Esophagus (tissue), 2 donors: ENCODE data around the gene CYP4Z1. TPM values are rescaled to one million over a fixed set of nuclear protein-coding genes. Genes with fewer than 3 reads are reported as not detected.

ENCODE experiments used
- H3K27ac ChIP-seq, 2 donors: one replicate each; pipeline ENCODE4 v1.5.1; 2013; ENCODE audit warnings: low read depth in 2 of 2, mild to moderate bottlenecking in 2 of 2, inconsistent platforms in 1 of 2, low read length in 1 of 2, moderate library complexity in 1 of 2
- H3K27me3 ChIP-seq, 2 donors: one replicate each; pipeline ENCODE4 v1.6.1; 2013; ENCODE audit warnings: low read length in 2 of 2, control low read depth in 1 of 2, mild to moderate bottlenecking in 1 of 2; ENCODE audit not compliant: insufficient read depth in 2 of 2, control insufficient read depth in 1 of 2
- H3K36me3 ChIP-seq, 2 donors: one replicate each; pipeline ENCODE4 v1.6.1; 2013; ENCODE audit warnings: low read length in 1 of 2; ENCODE audit not compliant: control insufficient read depth in 2 of 2, insufficient read depth in 2 of 2
- H3K4me1 ChIP-seq, 2 donors: one replicate each; pipeline ENCODE4 v1.6.1; 2013; ENCODE audit warnings: low read length in 1 of 2; ENCODE audit not compliant: control insufficient read depth in 2 of 2, insufficient read depth in 2 of 2
- H3K4me3 ChIP-seq, 2 donors: one replicate each; pipeline ENCODE4 v1.5.1; 2013; ENCODE audit warnings: low read length in 2 of 2, mild to moderate bottlenecking in 2 of 2, low read depth in 1 of 2, moderate library complexity in 1 of 2
- H3K9me3 ChIP-seq, 2 donors: one replicate each; pipeline ENCODE4 v1.6.1; 2013; ENCODE audit warnings: mild to moderate bottlenecking in 2 of 2, low read depth in 1 of 2, low read length in 1 of 2, moderate library complexity in 1 of 2; ENCODE audit not compliant: control insufficient read depth in 2 of 2, insufficient read depth in 1 of 2
- WGBS, 2 donors: extraction: QIAGEN DNeasy Blood & Tissue Kit; methylation state at CpG; one replicate each; pipeline ENCODE4 v1.1.7; 2013; 5-methylcytosine and 5-hydroxymethylcytosine counted together
- polyA plus RNA-seq, 2 donors: library from polyadenylated mRNA; stranded (reverse); fragments of 200-250 nt; gene quantifications; one replicate each; pipeline ENCODE4 v1.2.3, GENCODE V29; 2013
- donor health status: healthy with polysubstance abuse.
- donor health status: Bipolar disorder and iron deficiency.

The CYP4Z1 gene
- polyA plus RNA-seq, result under 1 TPM; 0.20 to 0.73 TPM

- no peak within 1 kb of the TSS for H3K4me3 ChIP-seq
- H3K27ac ChIP-seq, result no peak within 1 kb of the TSS
- no peaks in the 10 kb centered on the region for H3K36me3 ChIP-seq
- no peaks in the 10 kb centered on the region for H3K9me3 ChIP-seq
- no peaks in the 10 kb centered on the region for H3K4me1 ChIP-seq
- H3K27me3 ChIP-seq, result no peaks in the 10 kb centered on the region
Observed at GRCh38 chr1:47067097-47067594, at the start of gene CYP4Z1. TSS of gene CYP4Z1 (plus strand) at chr1:47067231. CDS start at chr1:47067491, 260 bp downstream.

DNA sequence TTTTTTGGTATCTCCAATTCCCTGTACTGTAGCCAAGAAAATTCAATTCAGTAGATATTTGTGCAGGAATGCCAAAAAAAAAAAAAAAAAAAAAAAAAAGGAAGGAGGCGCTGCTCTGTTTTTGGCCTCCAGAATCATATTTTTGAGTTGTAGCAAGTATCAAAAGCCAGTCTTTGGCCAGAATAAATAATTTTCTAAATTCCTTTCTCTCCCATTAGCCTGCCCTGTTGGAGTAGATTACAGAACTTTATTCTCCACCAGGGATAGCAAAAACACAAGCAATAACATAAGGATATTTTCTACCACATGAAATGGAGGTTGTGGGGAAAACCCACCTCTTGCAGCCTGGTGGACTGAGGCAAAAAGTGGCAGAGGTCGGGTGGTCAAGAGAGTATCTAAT is 46.0 kb upstream of the CYP4Z1 start:
- H3K4me3 ChIP-seq, result no peak overlapping the region
- H3K4me1 ChIP-seq, result no peaks in the 10 kb centered on the region
- H3K27ac ChIP-seq, result no peak overlapping the region
- no peaks in the 10 kb centered on the region for H3K36me3 ChIP-seq
- 63 to 75% methylated on average over 2 of the region's 2 CpGs for WGBS, 2 donors
- no peaks in the 10 kb centered on the region for H3K27me3 ChIP-seq
- no peaks in the 10 kb centered on the region for H3K9me3 ChIP-seq

DNA sequence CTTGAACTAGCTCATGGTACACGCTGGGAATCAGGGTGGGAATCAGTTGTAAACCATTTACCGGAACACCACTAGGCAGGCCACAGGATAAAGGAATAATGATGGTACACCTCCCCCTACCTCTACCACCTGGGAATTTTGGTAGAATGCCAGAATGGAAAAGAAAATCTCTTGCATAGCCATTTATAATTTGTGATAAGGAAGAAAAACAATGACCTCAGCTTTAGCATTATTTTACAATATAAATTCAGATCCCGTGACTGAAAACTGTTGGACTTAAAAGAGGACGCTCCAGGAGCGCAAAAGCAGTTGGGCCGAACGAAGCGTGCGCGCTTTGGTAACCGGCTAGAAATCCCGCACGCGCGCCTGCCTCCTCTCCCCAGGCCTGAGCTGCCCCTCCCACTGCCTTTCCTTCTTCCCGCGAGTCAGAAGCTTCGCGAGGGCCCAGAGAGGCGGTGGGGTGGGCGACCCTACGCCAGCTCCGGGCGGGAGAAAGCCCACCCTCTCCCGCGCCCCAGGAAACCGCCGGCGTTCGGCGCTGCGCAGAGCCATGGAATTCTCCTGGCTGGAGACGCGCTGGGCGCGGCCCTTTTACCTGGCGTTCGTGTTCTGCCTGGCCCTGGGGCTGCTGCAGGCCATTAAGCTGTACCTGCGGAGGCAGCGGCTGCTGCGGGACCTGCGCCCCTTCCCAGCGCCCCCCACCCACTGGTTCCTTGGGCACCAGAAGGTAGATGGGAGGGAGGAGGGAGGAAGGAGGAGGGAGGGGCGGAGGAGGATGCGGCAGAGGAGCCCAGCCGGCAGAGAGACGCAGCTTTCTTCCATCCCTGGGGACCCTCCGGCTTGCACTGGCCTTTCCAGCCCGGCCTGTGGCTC is 43.5 kb upstream of the CYP4Z1 start, which contains the start of gene CYP4X1:
Gene CYP4X1, plus strand, starts transcription at position 402 of the 873 bp plus-strand sequence. Its CDS starts 149 bp downstream, at position 551.
- Histone ChIP-seq H3K27ac (peak within 1 kb of the TSS; percentile 48 to 74), H3K9me3 (no peaks in the 10 kb centered on the region), H3K4me3 (peak within 1 kb of the TSS; percentile 54 to 59), H3K27me3 (no peaks in the 10 kb centered on the region), H3K36me3 (no peaks in the 10 kb centered on the region), H3K4me1 (no peaks in the 10 kb centered on the region)
- 3% methylated on average over 48 to 49 of the region's 49 CpGs for WGBS, 2 donors

GRCh38 chr1:47024141-47024801 is 42.8 kb upstream of the CYP4Z1 start:
- WGBS, 2 donors, result 19 to 23% methylated on average over 8 of the region's 8 CpGs
- Histone ChIP-seq H3K4me1 (no peaks in the 10 kb centered on the region), H3K36me3 (no peaks in the 10 kb centered on the region), H3K27ac (peak overlapping the region in 1 of 2 donors; percentile 48), H3K4me3 (peak overlapping the region; percentile 54 to 59), H3K27me3 (no peaks in the 10 kb centered on the region), H3K9me3 (no peaks in the 10 kb centered on the region)

DNA sequence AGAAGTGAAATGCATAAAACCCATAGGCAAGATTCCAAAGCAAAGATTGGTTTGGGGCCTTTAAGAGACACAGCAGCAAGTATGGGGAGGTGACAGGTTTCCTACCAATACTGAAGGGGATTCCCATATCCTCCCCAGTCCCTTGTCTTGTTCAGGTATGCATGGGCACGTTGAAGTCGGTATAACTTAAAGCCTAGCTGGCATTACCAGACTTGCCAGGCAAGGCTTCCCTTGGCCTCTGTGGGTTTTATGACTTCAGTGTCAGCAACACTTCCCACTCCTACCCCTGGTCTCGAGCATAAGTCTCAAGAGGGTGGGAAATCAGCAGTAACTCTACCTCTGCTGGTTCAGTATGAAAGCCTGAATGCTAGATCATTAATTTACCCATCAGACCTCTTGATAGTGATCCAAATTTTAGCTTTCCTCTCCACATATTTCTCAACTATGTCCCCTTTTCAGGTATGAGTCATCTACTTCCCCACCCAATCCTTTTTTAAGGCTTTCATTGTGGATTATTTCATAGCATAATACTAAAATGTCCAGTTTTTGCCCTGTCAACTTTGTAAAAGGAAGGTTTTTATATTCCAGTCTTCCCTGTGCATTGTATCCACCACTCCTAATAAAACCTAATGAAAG is 36.7 kb upstream of the CYP4Z1 start:
- no peaks in the 10 kb centered on the region for H3K9me3 ChIP-seq
- H3K4me1 ChIP-seq, result peaks cover 0 to 3% of the 10 kb centered on the region in 2 donors
- peak overlapping the region; percentile 69 to 76 for H3K27ac ChIP-seq
- H3K36me3 ChIP-seq, result no peaks in the 10 kb centered on the region
- no peaks in the 10 kb centered on the region for H3K27me3 ChIP-seq
- no peak overlapping the region for H3K4me3 ChIP-seq
- 35 to 50% methylated on average over 3 of the region's 3 CpGs for WGBS, 2 donors

- 9 to 20% methylated on average over 3 of the region's 3 CpGs for WGBS, 2 donors
- Histone ChIP-seq H3K27me3 (no peaks in the 10 kb centered on the region), H3K4me1 (peaks cover 0 to 3% of the 10 kb centered on the region in 2 donors), H3K27ac (peak overlapping the region; percentile 69 to 76), H3K9me3 (no peaks in the 10 kb centered on the region), H3K4me3 (no peak overlapping the region), H3K36me3 (no peaks in the 10 kb centered on the region)
Observed at GRCh38 chr1:47031059-47031458, 36.0 kb upstream of the CYP4Z1 start.

DNA sequence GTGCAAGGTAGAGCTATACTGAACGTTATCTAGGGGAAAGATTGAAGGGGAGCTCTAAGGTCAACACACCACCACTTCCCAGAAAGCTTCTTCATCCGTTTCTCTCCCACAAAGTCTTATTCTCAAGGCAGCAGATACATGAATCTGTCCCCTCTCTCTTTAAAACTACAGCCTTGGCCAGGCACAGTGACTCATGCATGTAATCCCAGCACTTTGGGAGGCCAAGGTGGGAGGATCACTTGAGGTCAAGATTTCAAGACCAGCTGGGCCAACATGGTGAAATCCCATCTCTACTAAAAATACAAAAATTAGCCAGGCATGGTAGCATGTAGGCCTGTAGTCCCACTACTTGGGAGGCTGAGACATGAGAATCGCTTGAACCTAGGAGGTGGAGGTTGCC is 35.4 kb upstream of the CYP4Z1 start:
- Histone ChIP-seq H3K27me3 (no peaks in the 10 kb centered on the region), H3K36me3 (no peaks in the 10 kb centered on the region), H3K27ac (peak overlapping the region; percentile 31 to 68), H3K4me1 (peaks cover 0 to 3% of the 10 kb centered on the region in 2 donors), H3K4me3 (no peak overlapping the region), H3K9me3 (no peaks in the 10 kb centered on the region)
- 44 to 59% methylated on average over 3 of the region's 3 CpGs for WGBS, 2 donors

DNA sequence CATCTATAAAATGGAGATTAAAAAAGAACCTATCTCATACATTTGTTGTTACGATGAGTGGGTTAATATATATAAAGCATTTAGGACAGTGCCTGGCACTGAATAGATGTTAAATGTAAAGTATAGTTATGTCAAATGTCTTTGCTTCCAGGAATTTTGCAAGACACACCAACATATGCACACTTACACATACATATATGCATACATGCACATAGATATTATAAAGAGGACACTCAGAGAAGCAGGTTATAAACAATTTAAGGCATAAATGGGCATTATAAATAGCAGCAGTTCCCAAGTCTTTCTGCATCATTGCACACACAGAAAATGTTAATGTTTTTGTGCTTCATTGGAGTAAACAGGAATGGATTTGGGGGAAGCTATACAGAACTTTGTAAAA is 30.3 kb upstream of the CYP4Z1 start:
- Histone ChIP-seq H3K4me3 (no peak overlapping the region), H3K27ac (no peak overlapping the region), H3K9me3 (no peaks in the 10 kb centered on the region), H3K36me3 (no peaks in the 10 kb centered on the region), H3K4me1 (peaks cover 0 to under 1% of the 10 kb centered on the region in 2 donors), H3K27me3 (no peaks in the 10 kb centered on the region)
- 88 to 89% methylated on average over 1 of the region's 1 CpG for WGBS, 2 donors

GRCh38 chr1:47059376-47059775 is 7.7 kb upstream of the CYP4Z1 start:
- no peaks in the 10 kb centered on the region for H3K27me3 ChIP-seq
- 43 to 64% methylated on average over 1 of the region's 1 CpG for whole genome bisulfite sequencing, 2 donors
- no peaks in the 10 kb centered on the region for H3K4me1 ChIP-seq
- no peak overlapping the region for H3K4me3 ChIP-seq
- no peaks in the 10 kb centered on the region for H3K36me3 ChIP-seq
- H3K9me3 ChIP-seq, result no peaks in the 10 kb centered on the region
- no peak overlapping the region for H3K27ac ChIP-seq
